ENCODE measurements around the gene FBF1.

DNA sequence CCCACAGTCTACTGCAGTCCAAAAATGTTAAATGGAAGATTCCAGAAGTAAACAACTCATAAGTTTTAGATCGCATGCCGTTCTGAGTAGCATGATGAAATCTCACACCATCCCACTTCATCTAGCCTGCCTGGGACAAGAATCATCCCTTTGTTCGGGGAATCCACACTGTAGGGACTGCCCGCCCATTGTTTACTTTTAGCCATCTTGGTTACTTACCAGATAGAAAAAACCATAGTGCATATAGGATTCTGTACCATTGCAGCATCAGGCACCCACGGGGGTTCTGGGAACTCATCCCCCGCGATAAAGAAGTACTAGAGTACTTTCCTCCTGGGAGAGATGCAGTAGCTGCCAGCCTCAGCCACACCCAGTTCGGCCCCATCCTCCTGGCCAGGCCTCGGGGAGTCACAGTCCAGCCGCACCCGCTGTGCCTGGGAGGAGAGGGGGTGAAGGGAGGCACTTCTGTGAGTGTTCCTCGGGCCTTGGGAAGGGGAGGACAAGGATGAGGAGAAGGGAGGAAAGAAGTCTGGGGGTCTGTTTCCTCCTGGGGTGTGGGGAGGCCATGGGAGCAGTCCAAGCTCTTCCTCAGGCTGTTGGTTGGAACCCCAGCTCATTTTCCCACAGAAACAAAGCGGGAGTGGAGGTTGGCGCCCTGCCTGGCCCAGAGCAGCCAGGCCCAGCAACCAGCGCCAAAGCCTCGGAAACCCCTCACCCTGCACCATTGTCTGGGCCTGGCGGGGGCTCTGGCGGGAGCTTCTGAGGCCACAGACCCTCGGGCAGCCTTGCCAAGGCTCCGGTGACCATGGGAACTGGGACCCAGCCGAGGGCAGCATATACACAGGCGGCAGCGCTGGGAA, 71.3 kb downstream of the FBF1 start:
- no peak for TF ChIP-seq POLR2A (IDR thresholded peaks at IDR 0.05; ENCODE audit: low read length)
- TF ChIP-seq GATA1 (IDR thresholded peaks at IDR 0.05; ENCODE audit: low read depth, low read length), result no peak

All from erythroblast (primary cell).